Measurements from ENCODE around the gene CD44.

Gene CD44

GRCh38 chr11:35208795-35209194, 69.8 kb downstream of the CD44 start (continued):
- TF ChIP-seq ARNTL (CRISPR knock-in tag; IDR thresholded peaks at IDR 0.05; ENCODE audit: borderline replicate concordance, low read depth) = no peak

GRCh38 chr11:35210876-35211546, 72.0 kb downstream of the CD44 start:
- ATAC-seq = no peak
- TF ChIP-seq OSR1 (CRISPR knock-in tag; IDR thresholded peaks at IDR 0.05) (no peak), CREB5 (CRISPR knock-in tag; IDR thresholded peaks at IDR 0.05; ENCODE audit: low read depth) (no peak), ZFP3 (CRISPR knock-in tag; IDR thresholded peaks at IDR 0.05) (no peak), CSDC2 (CRISPR knock-in tag; IDR thresholded peaks at IDR 0.05) (no peak), ZNF70 (CRISPR knock-in tag; IDR thresholded peaks at IDR 0.05) (no peak), TOX (CRISPR knock-in tag; IDR thresholded peaks at IDR 0.05; ENCODE audit: borderline replicate concordance) (no peak), ZNF565 (CRISPR knock-in tag; conservative IDR thresholded peaks at IDR 0.05; ENCODE audit: low read depth) (no peak), TSHZ2 (CRISPR knock-in tag; IDR thresholded peaks at IDR 0.05) (no peak), ARNTL (CRISPR knock-in tag; IDR thresholded peaks at IDR 0.05; ENCODE audit: borderline replicate concordance, low read depth) (no peak), ESRRG (CRISPR knock-in tag; IDR thresholded peaks at IDR 0.05) (no peak), RARB (CRISPR knock-in tag; IDR thresholded peaks at IDR 0.05) (no peak)

GRCh38 chr11:35211952-35212351, 73.0 kb downstream of the CD44 start:
- no peak for ATAC-seq
- TF ChIP-seq GLIS3 (CRISPR knock-in tag; IDR thresholded peaks at IDR 0.05) = no peak
- TF ChIP-seq ESRRG (CRISPR knock-in tag; IDR thresholded peaks at IDR 0.05) = no peak
- TF ChIP-seq ZNF565 (CRISPR knock-in tag; conservative IDR thresholded peaks at IDR 0.05; ENCODE audit: low read depth) = no peak
- no peak for TF ChIP-seq CSRNP3 (CRISPR knock-in tag; IDR thresholded peaks at IDR 0.05)
- TF ChIP-seq PATZ1 (CRISPR knock-in tag; IDR thresholded peaks at IDR 0.05; ENCODE audit: borderline replicate concordance) = no peak
- no peak for TF ChIP-seq ARNTL (CRISPR knock-in tag; IDR thresholded peaks at IDR 0.05; ENCODE audit: borderline replicate concordance, low read depth)
- TF ChIP-seq PPARA (CRISPR knock-in tag; IDR thresholded peaks at IDR 0.05; ENCODE audit: borderline replicate concordance) = no peak
- no peak for TF ChIP-seq TCF4 (CRISPR knock-in tag; IDR thresholded peaks at IDR 0.05; ENCODE audit: borderline replicate concordance)
- no peak for TF ChIP-seq POU6F1 (CRISPR knock-in tag; IDR thresholded peaks at IDR 0.05; ENCODE audit: borderline replicate concordance, low read depth)
- TF ChIP-seq ZC3H10 (CRISPR knock-in tag; IDR thresholded peaks at IDR 0.05) = no peak
- no peak for TF ChIP-seq TOX (CRISPR knock-in tag; IDR thresholded peaks at IDR 0.05; ENCODE audit: borderline replicate concordance)
- TF ChIP-seq RARB (CRISPR knock-in tag; IDR thresholded peaks at IDR 0.05) = no peak
- TF ChIP-seq CSDC2 (CRISPR knock-in tag; IDR thresholded peaks at IDR 0.05) = no peak
- TF ChIP-seq CREB5 (CRISPR knock-in tag; IDR thresholded peaks at IDR 0.05; ENCODE audit: low read depth) = no peak
- TF ChIP-seq ZFP3 (CRISPR knock-in tag; IDR thresholded peaks at IDR 0.05) = no peak
- TF ChIP-seq OSR1 (CRISPR knock-in tag; IDR thresholded peaks at IDR 0.05) = no peak
